ENCODE data around the gene EIF3B. TPM values are rescaled to one million over a fixed set of nuclear protein-coding genes. Genes with fewer than 3 reads are reported as not detected.
A peak's percentile ranks its signal among the peaks of the same experiment; 100 is the strongest.

Gene EIF3B
- total RNA-seq, 2 experiments from 2014 or later: 166 to 167 TPM

DNA sequence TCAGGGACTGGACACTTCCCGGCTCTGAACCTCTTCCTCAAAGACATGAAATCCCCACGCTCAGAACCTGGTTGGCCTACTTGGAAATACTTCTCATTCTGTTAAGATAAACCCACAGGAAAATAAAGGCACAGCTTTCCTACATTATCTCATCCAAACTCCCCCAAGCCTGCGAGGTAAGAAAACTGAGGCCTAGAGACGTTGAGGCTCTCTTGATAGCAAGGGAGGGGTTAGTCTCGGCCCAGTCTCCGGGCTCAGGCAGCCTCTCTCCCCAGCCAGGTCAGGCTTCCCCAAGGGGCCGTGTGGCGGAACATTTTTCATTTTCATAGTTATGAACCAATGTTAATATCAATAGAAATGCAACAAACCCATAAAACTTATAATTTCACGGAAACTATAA lies 4.6 kb upstream of the EIF3B start:
- Mint-ChIP-seq H3K27me3 (no peaks in the 10 kb centered on the region), H3K27ac (no peak overlapping the region), H3K4me1 (ENCODE audit: low read depth) (peaks cover 17% of the 10 kb centered on the region), H3K4me3 (no peak overlapping the region), H3K9me3 (no peaks in the 10 kb centered on the region), H3K36me3 (ENCODE audit: low read depth) (peaks cover 7% of the 10 kb centered on the region)
- Histone ChIP-seq H3K36me3 (ENCODE audit: insufficient read depth, low read length) (no peaks in the 10 kb centered on the region), H3K4me3 (ENCODE audit: low read length) (no peak overlapping the region), H3K4me1 (ENCODE audit: insufficient read depth, low read length) (peaks cover 19% of the 10 kb centered on the region), H3K27me3 (ENCODE audit: control insufficient read depth in 1 of 2, insufficient read depth in 2 of 2, low read length in 2 of 2) (no peaks in the 10 kb centered on the region), H3K27ac (ENCODE audit: low read depth in 1 of 2, low read length in 2 of 2) (no peak overlapping the region), H3K9me3 (ENCODE audit: control insufficient read depth in 1 of 2, insufficient read depth in 1 of 2, low read length in 2 of 2) (no peaks in the 10 kb centered on the region)
- no peak for DNase-seq
- POLR2A ChIA-PET: no interaction called here
- TF ChIP-seq, protein P1, sequence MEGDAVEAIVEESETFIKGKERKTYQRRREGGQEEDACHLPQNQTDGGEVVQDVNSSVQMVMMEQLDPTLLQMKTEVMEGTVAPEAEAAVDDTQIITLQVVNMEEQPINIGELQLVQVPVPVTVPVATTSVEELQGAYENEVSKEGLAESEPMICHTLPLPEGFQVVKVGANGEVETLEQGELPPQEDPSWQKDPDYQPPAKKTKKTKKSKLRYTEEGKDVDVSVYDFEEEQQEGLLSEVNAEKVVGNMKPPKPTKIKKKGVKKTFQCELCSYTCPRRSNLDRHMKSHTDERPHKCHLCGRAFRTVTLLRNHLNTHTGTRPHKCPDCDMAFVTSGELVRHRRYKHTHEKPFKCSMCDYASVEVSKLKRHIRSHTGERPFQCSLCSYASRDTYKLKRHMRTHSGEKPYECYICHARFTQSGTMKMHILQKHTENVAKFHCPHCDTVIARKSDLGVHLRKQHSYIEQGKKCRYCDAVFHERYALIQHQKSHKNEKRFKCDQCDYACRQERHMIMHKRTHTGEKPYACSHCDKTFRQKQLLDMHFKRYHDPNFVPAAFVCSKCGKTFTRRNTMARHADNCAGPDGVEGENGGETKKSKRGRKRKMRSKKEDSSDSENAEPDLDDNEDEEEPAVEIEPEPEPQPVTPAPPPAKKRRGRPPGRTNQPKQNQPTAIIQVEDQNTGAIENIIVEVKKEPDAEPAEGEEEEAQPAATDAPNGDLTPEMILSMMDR (IDR thresholded peaks at IDR 0.05): no peak
- no peak for ATAC-seq (ENCODE audit: poor library complexity)
- intact Hi-C loops (cut with DNase I, micrococcal nuclease): loop anchor here in 1 of 2 experiments (5.0 kb wide), 1 partner anchor 207 kb away; the partner anchor contains the start of genes BRAT1 and IQCE
- CTCF ChIA-PET: no interaction called here

DNA sequence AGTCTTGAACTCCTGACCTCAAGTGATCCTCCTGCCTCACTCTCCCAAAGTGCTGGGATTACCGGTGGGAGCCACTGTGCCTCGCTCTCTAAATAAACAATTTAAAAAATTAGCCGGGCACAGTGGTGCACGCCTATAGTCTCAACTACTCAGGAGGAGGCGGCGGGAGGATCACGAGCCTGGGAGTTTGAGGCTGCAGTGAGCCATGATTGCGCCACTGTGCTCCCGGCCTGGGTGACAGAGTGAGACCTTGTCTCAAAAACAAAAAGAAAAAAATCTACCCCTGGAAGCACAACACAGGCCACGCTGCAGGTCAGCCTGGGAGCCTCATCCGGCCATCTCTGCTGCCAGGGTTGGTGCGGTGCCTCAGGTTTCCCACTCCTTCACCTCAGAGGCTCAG lies 3.8 kb upstream of the EIF3B start:
- intact Hi-C loops (cut with DNase I, micrococcal nuclease): loop anchor here in 1 of 2 experiments (5.0 kb wide), 1 partner anchor 206 kb away; the partner anchor contains the start of genes BRAT1 and IQCE
- ATAC-seq (ENCODE audit: poor library complexity) (no peak), DNase-seq (no peak)
- POLR2A ChIA-PET: no interaction called here
- Mint-ChIP-seq H3K36me3 (ENCODE audit: low read depth) (peaks cover 10% of the 10 kb centered on the region), H3K4me3 (no peak overlapping the region), H3K4me1 (ENCODE audit: low read depth) (peaks cover 20% of the 10 kb centered on the region), H3K27ac (no peak overlapping the region), H3K9me3 (no peaks in the 10 kb centered on the region), H3K27me3 (no peaks in the 10 kb centered on the region)
- H3K4me1 ChIP-seq (ENCODE audit: insufficient read depth, low read length): peaks cover 26% of the 10 kb centered on the region
- TF ChIP-seq, protein P1 (IDR thresholded peaks at IDR 0.05): no peak
- H3K4me3 ChIP-seq (ENCODE audit: low read length): no peak overlapping the region
- H3K27me3 ChIP-seq (ENCODE audit: control insufficient read depth in 1 of 2, insufficient read depth in 2 of 2, low read length in 2 of 2): no peaks in the 10 kb centered on the region
- CTCF ChIA-PET: no interaction called here
- H3K9me3 ChIP-seq (ENCODE audit: control insufficient read depth in 1 of 2, insufficient read depth in 1 of 2, low read length in 2 of 2): no peaks in the 10 kb centered on the region
- H3K36me3 ChIP-seq (ENCODE audit: insufficient read depth, low read length): no peaks in the 10 kb centered on the region
- H3K27ac ChIP-seq (ENCODE audit: low read depth in 1 of 2, low read length in 2 of 2): no peak overlapping the region

DNA sequence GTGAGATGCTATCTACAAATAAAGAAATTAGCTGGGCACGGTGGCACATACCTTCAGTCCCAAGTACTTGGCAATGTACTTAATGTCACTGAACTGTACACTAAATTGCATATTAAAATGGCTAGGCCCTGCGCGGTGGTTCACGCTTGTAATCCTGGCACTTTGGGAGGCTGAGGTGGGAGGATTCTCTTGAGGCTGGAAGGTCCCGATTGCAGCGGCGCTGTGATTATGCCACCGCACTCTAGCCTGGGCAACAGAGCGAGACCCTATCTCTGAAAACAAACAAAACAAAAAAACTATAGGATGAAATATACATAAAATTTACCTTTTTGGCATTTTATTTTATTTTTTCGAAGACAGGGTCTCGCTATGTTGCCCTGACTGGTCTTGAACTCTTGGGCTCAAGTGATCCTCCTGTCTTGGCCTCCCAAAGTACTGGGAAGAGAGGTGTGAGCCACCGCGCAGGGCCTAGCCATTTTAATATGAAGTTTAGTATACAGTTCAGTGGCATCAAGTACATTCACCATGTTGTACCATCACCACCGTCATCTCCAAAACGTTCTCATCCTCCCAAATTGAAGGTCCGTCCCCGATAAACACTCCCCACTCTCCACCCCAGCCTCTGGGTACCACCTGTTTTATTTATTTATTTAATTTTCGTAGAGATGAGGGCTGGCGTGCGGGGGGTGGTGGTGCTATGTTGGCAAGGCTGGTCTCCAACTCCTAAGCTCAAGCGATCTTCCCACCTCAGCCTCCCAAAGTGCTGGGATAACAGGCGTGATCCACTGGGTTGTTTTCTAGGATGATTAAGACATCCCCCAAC lies 1.3 kb upstream of the EIF3B start:
- H3K36me3 ChIP-seq (ENCODE audit: insufficient read depth, low read length): peaks cover 7% of the 10 kb centered on the region
- Mint-ChIP-seq H3K36me3 (ENCODE audit: low read depth) (peaks cover 22% of the 10 kb centered on the region), H3K4me3 (peak overlapping the region; percentile 91), H3K27me3 (no peaks in the 10 kb centered on the region), H3K9me3 (no peaks in the 10 kb centered on the region), H3K4me1 (ENCODE audit: low read depth) (peaks cover 31% of the 10 kb centered on the region), H3K27ac (peak overlapping the region; percentile 100)
- POLR2A ChIA-PET: interaction anchor here (0.7 to 2.1 kb wide), 22 partner anchors 12 to 821 kb away, joined by 3 to 27 read pairs (median 5); partner anchors contain the start of genes CHST12, MRM2, NUDT1 and PSMG3
- intact Hi-C loops (cut with DNase I, micrococcal nuclease): loop anchor here in 1 of 2 experiments (5.0 kb wide), 1 partner anchor 204 kb away; the partner anchor contains the start of genes BRAT1 and IQCE
- H3K4me3 ChIP-seq (ENCODE audit: low read length): peak overlapping the region; percentile 64
- H3K4me1 ChIP-seq (ENCODE audit: insufficient read depth, low read length): peaks cover 44% of the 10 kb centered on the region
- no peak for DNase-seq
- H3K27me3 ChIP-seq (ENCODE audit: control insufficient read depth in 1 of 2, insufficient read depth in 2 of 2, low read length in 2 of 2): no peaks in the 10 kb centered on the region
- TF ChIP-seq, protein P1 (IDR thresholded peaks at IDR 0.05): no peak
- peak overlapping the region in 1 of 2 donors; percentile 99 for H3K27ac ChIP-seq (ENCODE audit: low read depth in 1 of 2, low read length in 2 of 2)
- CTCF ChIA-PET: interaction anchor here (0.8 to 1.0 kb wide), 2 partner anchors 78 to 879 kb away, joined by 3 to 4 read pairs; no protein-coding TSS in a partner anchor
- no peak for ATAC-seq (ENCODE audit: poor library complexity)
- no peaks in the 10 kb centered on the region for H3K9me3 ChIP-seq (ENCODE audit: control insufficient read depth in 1 of 2, insufficient read depth in 1 of 2, low read length in 2 of 2)

All from CD4-positive, alpha-beta T cell (primary cell).